ENCODE data around the gene SMIM3. TPM values are rescaled to one million over a fixed set of nuclear protein-coding genes. Genes with fewer than 3 reads are reported as not detected.
A peak's percentile ranks its signal among the peaks of the same experiment; 100 is the strongest.

SMIM3 gene
- total and polyA plus RNA-seq, 4 experiments from 2014 or later, result 7.9 to 19.7 (median 13.7) TPM

DNA sequence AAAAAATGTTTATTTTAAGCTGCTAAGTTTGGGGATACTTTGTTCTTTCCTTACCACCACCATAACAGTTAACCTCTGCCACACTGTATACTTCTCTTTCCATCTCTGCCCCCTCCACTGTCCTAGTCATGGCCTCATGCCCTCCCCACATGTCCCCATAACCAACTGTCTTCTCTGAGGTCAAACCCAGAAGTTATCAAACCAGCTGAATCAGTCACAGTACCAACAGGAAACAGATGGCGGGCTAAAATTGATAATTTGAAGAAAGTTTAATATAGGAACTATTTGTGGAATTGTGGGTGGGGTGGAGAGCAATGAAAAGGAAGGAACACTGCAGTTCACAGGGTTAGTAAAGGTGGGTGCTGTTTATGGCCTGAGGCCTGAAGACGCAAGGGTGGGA lies 14.0 kb upstream of the SMIM3 start:
- POLR2A ChIA-PET (ENCODE audit: partially characterized antibody), result interaction anchor here (0.6 kb wide), 1 partner anchor 19 kb away, joined by 4 read pairs; no protein-coding TSS in a partner anchor
- no peaks in the 10 kb centered on the region for H3K9me3 Mint-ChIP-seq
- H3K36me3 ChIP-seq (ENCODE audit: insufficient read depth, low read length), result no peaks in the 10 kb centered on the region
- peaks cover 0 to 3% (median 1%) of the 10 kb centered on the region in 4 donors for H3K4me1 Mint-ChIP-seq
- no peak overlapping the region for H3K4me3 Mint-ChIP-seq
- H3K4me3 ChIP-seq (ENCODE audit: low read length in 2 of 2), result no peak overlapping the region
- H3K9me3 ChIP-seq (ENCODE audit: control insufficient read depth in 1 of 2, low read length in 2 of 2), result no peaks in the 10 kb centered on the region
- no peaks in the 10 kb centered on the region for H3K27me3 ChIP-seq (ENCODE audit: insufficient read depth, low read length)
- H3K4me1 ChIP-seq (ENCODE audit: insufficient read depth, low read length), result peaks cover 1% of the 10 kb centered on the region
- H3K27me3 Mint-ChIP-seq, result no peaks in the 10 kb centered on the region
- H3K36me3 Mint-ChIP-seq, result no peaks in the 10 kb centered on the region
- no peak overlapping the region for H3K27ac ChIP-seq (ENCODE audit: low read depth, low read length)
- peak overlapping the region in 1 of 7 donors; percentile 10 for H3K27ac Mint-ChIP-seq
- intact Hi-C loops (cut with micrococcal nuclease), result no loop called here
- CTCF ChIA-PET (ENCODE audit: partially characterized antibody), result interaction anchor here (1.3 to 11.0 kb wide), 4 partner anchors 15 to 64 kb away, joined by 3 to 87 read pairs (median 6); partner anchors contain the start of genes RBM22 and SMIM3
- no peak for DNase-seq

DNA sequence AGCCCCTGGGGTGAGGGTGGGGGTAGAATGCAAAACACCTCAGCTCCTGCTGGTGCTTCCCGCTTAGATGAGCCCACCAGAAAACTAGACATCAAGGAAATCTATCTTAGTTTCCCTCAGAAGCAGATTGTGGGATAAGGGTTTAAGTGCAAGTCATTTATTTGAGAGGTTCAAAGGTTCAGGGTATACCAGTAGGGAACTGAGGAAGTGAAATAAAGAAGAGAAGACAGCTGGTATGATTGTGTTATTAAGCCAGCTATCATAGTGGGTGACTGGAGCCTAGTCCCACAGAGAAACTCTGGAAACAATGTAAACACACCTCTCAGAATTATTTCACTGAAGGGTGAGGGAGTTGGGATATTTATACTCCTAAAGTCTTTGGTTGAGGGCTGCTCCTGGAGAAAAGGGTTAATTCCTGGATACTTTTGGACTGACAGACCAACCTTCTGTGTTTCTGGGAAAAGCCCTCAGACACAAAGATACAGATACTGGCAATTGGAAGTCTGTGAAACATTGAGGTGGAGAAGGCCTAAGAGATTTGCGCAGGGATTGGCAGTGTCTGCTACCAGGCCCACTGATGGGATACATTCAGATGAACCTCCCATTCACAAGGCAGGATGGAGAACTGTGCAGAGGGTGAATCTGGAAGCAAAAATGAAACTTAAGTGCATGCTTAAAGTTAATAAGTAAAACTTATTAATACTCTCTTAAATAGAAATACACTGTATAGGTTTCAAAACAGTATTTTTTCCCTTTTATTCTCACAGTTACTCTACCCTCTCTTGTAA lies 13.4 kb upstream of the SMIM3 start:
- no peaks in the 10 kb centered on the region for H3K9me3 Mint-ChIP-seq
- Histone ChIP-seq H3K4me3 (ENCODE audit: low read length in 2 of 2) (no peak overlapping the region), H3K27me3 (ENCODE audit: insufficient read depth, low read length) (no peaks in the 10 kb centered on the region), H3K9me3 (ENCODE audit: control insufficient read depth in 1 of 2, low read length in 2 of 2) (no peaks in the 10 kb centered on the region), H3K4me1 (ENCODE audit: insufficient read depth, low read length) (no peaks in the 10 kb centered on the region), H3K36me3 (ENCODE audit: insufficient read depth, low read length) (no peaks in the 10 kb centered on the region), H3K27ac (ENCODE audit: low read depth, low read length) (no peak overlapping the region)
- H3K27ac Mint-ChIP-seq, result no peak overlapping the region
- H3K4me3 Mint-ChIP-seq, result no peak overlapping the region
- no peaks in the 10 kb centered on the region for H3K27me3 Mint-ChIP-seq
- H3K36me3 Mint-ChIP-seq, result no peaks in the 10 kb centered on the region
- intact Hi-C loops (cut with micrococcal nuclease), result no loop called here
- CTCF ChIA-PET (ENCODE audit: partially characterized antibody), result interaction anchor here (1.3 to 11.0 kb wide), 4 partner anchors 14 to 64 kb away, joined by 4 to 87 read pairs (median 6); partner anchors contain the start of genes RBM22 and SMIM3
- no peaks in the 10 kb centered on the region for H3K4me1 Mint-ChIP-seq
- DNase-seq, result no peak
- POLR2A ChIA-PET (ENCODE audit: partially characterized antibody), result no interaction called here

DNA sequence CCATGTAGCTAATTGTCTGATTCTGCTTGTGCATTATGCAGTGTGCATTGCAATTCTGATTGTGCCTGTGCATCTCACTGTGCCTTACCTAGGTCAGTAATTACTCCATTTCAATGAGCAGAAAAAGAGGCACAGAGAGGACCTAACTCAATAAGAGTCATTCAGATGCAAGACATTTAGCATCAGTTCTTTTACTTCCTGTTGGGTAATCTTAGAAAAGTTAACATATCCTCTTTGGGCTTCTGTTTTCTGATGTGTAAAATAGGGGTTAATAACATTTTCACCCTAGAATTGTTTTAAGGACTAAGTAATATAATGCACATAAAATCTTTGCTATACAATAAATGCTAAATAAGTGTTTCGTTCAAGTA lies 12.8 kb upstream of the SMIM3 start:
- no peak for DNase-seq
- Histone ChIP-seq H3K27me3 (ENCODE audit: insufficient read depth, low read length) (no peaks in the 10 kb centered on the region), H3K4me3 (ENCODE audit: low read length in 2 of 2) (no peak overlapping the region), H3K9me3 (ENCODE audit: control insufficient read depth in 1 of 2, low read length in 2 of 2) (no peaks in the 10 kb centered on the region), H3K27ac (ENCODE audit: low read depth, low read length) (no peak overlapping the region), H3K36me3 (ENCODE audit: insufficient read depth, low read length) (no peaks in the 10 kb centered on the region), H3K4me1 (ENCODE audit: insufficient read depth, low read length) (no peaks in the 10 kb centered on the region)
- Mint-ChIP-seq H3K27me3 (peaks cover 0 to 3% of the 10 kb centered on the region in 2 donors), H3K27ac (no peak overlapping the region), H3K9me3 (no peaks in the 10 kb centered on the region), H3K4me1 (no peaks in the 10 kb centered on the region), H3K36me3 (no peaks in the 10 kb centered on the region), H3K4me3 (no peak overlapping the region)
- ChIA-PET POLR2A (ENCODE audit: partially characterized antibody) (interaction anchor here (1.1 kb wide), 1 partner anchor 8 kb away, joined by 3 read pairs; no protein-coding TSS in a partner anchor), CTCF (ENCODE audit: partially characterized antibody) (interaction anchor here (1.4 to 11.0 kb wide), 4 partner anchors 13 to 65 kb away, joined by 6 to 87 read pairs (median 7); partner anchors contain the start of genes RBM22 and SMIM3)
- intact Hi-C loops (cut with micrococcal nuclease), result no loop called here

DNA sequence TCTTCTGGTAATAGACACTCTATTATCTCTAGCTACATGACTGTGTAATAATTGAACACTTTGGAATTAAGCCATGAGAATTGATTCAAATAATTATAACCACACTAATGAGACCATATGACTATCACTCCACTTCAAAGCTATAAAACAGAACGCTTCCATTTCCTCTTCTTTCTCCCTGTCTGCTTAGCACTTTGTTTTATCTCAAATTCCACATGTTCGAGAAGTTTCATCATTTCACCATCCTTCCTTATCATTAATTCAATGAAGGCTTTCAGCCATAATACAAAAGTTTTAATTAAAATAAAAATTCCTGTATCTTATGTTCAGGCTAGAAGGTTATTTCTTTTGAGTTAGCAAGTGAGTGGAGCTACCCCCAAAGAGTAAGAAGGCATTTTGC lies 12.3 kb upstream of the SMIM3 start:
- no peak overlapping the region for H3K27ac Mint-ChIP-seq
- no peaks in the 10 kb centered on the region for H3K36me3 Mint-ChIP-seq
- no peak overlapping the region for H3K27ac ChIP-seq (ENCODE audit: low read depth, low read length)
- H3K36me3 ChIP-seq (ENCODE audit: insufficient read depth, low read length), result no peaks in the 10 kb centered on the region
- ChIA-PET POLR2A (ENCODE audit: partially characterized antibody) (interaction anchor here (1.1 kb wide), 1 partner anchor 8 kb away, joined by 3 read pairs; no protein-coding TSS in a partner anchor), CTCF (ENCODE audit: partially characterized antibody) (interaction anchor here (1.4 to 1.6 kb wide), 2 partner anchors 12 to 24 kb away, joined by 6 to 7 read pairs; partner anchors contain the start of gene SMIM3)
- no peak overlapping the region for H3K4me3 Mint-ChIP-seq
- no peak overlapping the region for H3K4me3 ChIP-seq (ENCODE audit: low read length in 2 of 2)
- H3K9me3 Mint-ChIP-seq, result no peaks in the 10 kb centered on the region
- H3K9me3 ChIP-seq (ENCODE audit: control insufficient read depth in 1 of 2, low read length in 2 of 2), result no peaks in the 10 kb centered on the region
- no peak for DNase-seq
- no peaks in the 10 kb centered on the region for H3K27me3 ChIP-seq (ENCODE audit: insufficient read depth, low read length)
- H3K4me1 Mint-ChIP-seq, result no peaks in the 10 kb centered on the region
- H3K27me3 Mint-ChIP-seq, result peaks cover 0 to 4% of the 10 kb centered on the region in 2 donors
- H3K4me1 ChIP-seq (ENCODE audit: insufficient read depth, low read length), result no peaks in the 10 kb centered on the region
- intact Hi-C loops (cut with micrococcal nuclease), result no loop called here

DNA sequence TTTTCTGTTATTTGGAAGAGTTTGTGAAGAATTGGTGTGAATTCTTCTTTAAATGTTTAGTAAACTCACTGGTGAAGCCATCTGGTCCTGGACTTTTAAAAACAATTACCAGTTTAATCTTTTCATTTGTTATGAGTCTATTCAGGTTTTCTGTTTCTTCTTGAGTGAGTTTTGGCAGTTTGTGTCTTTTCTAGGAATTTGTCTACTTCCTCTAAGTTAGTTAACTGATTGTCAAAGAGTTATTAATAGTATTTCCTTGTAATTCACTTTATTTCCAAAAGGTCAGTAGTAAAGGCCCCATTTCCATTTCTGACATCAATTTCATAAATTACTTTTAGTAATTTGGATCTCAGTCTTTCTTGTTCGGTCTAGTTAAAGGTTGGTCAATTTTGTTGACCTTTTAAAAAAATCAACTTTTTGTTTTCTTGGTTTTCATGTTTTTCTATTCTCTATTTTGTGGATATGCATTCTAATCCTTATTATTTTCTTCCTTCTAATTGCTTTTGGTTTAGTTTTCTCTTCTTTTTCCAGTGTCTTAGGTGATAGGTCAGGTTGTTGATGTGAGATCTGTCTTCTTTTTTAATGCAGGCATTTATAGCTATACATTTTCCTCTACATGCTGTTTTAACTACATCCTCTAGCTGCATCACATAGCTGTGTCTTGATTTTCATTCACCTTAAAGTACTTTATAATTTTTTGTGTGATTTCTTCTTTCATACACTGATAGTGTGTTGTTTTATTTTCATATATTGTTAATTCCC lies 7.3 kb upstream of the SMIM3 start:
- no peaks in the 10 kb centered on the region for H3K9me3 Mint-ChIP-seq
- no peaks in the 10 kb centered on the region for H3K36me3 Mint-ChIP-seq
- no peak for DNase-seq
- no peaks in the 10 kb centered on the region for H3K9me3 ChIP-seq (ENCODE audit: control insufficient read depth in 1 of 2, low read length in 2 of 2)
- CTCF ChIA-PET (ENCODE audit: partially characterized antibody), result no interaction called here
- no peaks in the 10 kb centered on the region for H3K4me1 Mint-ChIP-seq
- H3K4me3 ChIP-seq (ENCODE audit: low read length in 2 of 2), result no peak overlapping the region
- intact Hi-C loops (cut with micrococcal nuclease), result no loop called here
- H3K4me1 ChIP-seq (ENCODE audit: insufficient read depth, low read length), result no peaks in the 10 kb centered on the region
- no peak overlapping the region for H3K27ac ChIP-seq (ENCODE audit: low read depth, low read length)
- no peaks in the 10 kb centered on the region for H3K27me3 ChIP-seq (ENCODE audit: insufficient read depth, low read length)
- no peak overlapping the region for H3K4me3 Mint-ChIP-seq
- POLR2A ChIA-PET (ENCODE audit: partially characterized antibody), result no interaction called here
- no peaks in the 10 kb centered on the region for H3K36me3 ChIP-seq (ENCODE audit: insufficient read depth, low read length)
- H3K27ac Mint-ChIP-seq, result no peak overlapping the region
- H3K27me3 Mint-ChIP-seq, result peaks cover 0 to 9% of the 10 kb centered on the region in 2 donors

DNA sequence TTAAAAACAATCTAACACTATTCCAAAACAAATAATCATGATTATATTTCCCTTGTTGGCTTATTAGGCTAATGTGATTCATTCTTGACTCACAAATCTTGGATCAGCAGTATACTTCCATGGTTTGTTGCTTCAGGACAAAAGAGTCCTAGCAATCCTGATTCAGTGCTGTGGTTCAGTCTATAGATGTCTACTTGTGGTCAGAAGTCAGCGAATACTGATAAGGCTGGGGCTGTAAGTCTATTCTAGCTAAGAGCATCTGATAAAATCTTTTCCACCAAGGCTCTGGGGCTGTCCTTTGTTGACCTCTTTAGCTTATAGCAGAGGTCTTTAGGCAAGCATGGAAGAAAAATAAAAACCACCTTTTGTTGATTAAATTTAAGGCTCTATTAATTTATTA lies 4.4 kb upstream of the SMIM3 start:
- Mint-ChIP-seq H3K4me1 (peaks cover 7 to 14% (median 11%) of the 10 kb centered on the region in 4 donors), H3K9me3 (no peaks in the 10 kb centered on the region), H3K27me3 (peaks cover 0 to 9% of the 10 kb centered on the region in 2 donors), H3K27ac (no peak overlapping the region), H3K36me3 (peaks cover 0 to 2% of the 10 kb centered on the region in 2 donors), H3K4me3 (no peak overlapping the region)
- Histone ChIP-seq H3K4me3 (ENCODE audit: low read length in 2 of 2) (no peak overlapping the region), H3K4me1 (ENCODE audit: insufficient read depth, low read length) (peaks cover 10% of the 10 kb centered on the region), H3K27ac (ENCODE audit: low read depth, low read length) (no peak overlapping the region), H3K27me3 (ENCODE audit: insufficient read depth, low read length) (no peaks in the 10 kb centered on the region), H3K36me3 (ENCODE audit: insufficient read depth, low read length) (no peaks in the 10 kb centered on the region), H3K9me3 (ENCODE audit: control insufficient read depth in 1 of 2, low read length in 2 of 2) (no peaks in the 10 kb centered on the region)
- POLR2A ChIA-PET (ENCODE audit: partially characterized antibody), result no interaction called here
- no peak for DNase-seq
- intact Hi-C loops (cut with micrococcal nuclease), result no loop called here
- CTCF ChIA-PET (ENCODE audit: partially characterized antibody), result no interaction called here

DNA sequence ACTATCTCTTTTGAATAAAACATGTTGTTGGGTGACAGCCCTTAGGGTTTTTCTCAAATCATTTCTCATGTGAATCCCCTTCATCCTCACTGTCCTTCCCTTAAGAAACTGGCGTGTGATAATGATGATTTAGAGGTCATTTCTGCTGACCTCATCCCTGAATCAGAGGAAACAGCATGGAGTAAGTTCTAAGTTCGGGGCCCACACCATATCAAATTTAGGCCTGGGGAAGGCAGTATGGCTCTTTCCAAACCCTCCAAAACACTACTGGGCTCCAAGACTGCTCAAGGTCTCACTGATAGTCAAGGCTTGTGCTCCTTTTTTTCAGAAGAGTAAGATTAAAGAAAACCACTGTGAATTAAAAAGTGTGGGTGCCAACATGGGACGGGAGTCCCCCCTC lies 872 bp upstream of the SMIM3 start:
- DNase-seq, result no peak
- no peaks in the 10 kb centered on the region for H3K36me3 ChIP-seq (ENCODE audit: insufficient read depth, low read length)
- Mint-ChIP-seq H3K9me3 (no peaks in the 10 kb centered on the region), H3K4me1 (peaks cover 26 to 50% (median 42%) of the 10 kb centered on the region in 4 donors), H3K36me3 (peaks cover 0 to 2% of the 10 kb centered on the region in 2 donors), H3K27ac (peak overlapping the region; percentile 85 to 99 (median 91)), H3K27me3 (peaks cover 0 to 4% of the 10 kb centered on the region in 2 donors), H3K4me3 (peak overlapping the region; percentile 97 to 99 (median 98))
- POLR2A ChIA-PET (ENCODE audit: partially characterized antibody), result interaction anchor here (0.9 to 3.7 kb wide), 9 partner anchors 9 to 106 kb away, joined by 3 to 53 read pairs (median 7); partner anchors contain the start of genes DCTN4, IRGM and RBM22
- H3K9me3 ChIP-seq (ENCODE audit: control insufficient read depth in 1 of 2, low read length in 2 of 2), result no peaks in the 10 kb centered on the region
- intact Hi-C loops (cut with micrococcal nuclease), result loop anchor here (1.0 to 5.0 kb wide), 3 partner anchors 19 to 319 kb away; no protein-coding TSS in a partner anchor
- peak overlapping the region; percentile 60 for H3K27ac ChIP-seq (ENCODE audit: low read depth, low read length)
- H3K4me3 ChIP-seq (ENCODE audit: low read length in 2 of 2), result no peak overlapping the region
- no peaks in the 10 kb centered on the region for H3K27me3 ChIP-seq (ENCODE audit: insufficient read depth, low read length)
- CTCF ChIA-PET (ENCODE audit: partially characterized antibody), result interaction anchor here (1.1 to 6.1 kb wide), 11 partner anchors 12 to 338 kb away, joined by 3 to 87 read pairs (median 10); partner anchors contain the start of genes DCTN4, IRGM and RBM22
- peaks cover 43% of the 10 kb centered on the region for H3K4me1 ChIP-seq (ENCODE audit: insufficient read depth, low read length)

Measured in CD4-positive, alpha-beta memory T cell (primary cell).